SK-N-SH (cell line): ENCODE results near the gene MAP4. TPM values are rescaled to one million over a fixed set of nuclear protein-coding genes. Genes with fewer than 3 reads are reported as not detected.

Experiments
- CTCF ChIA-PET: fragments of 300-600, 350-600 bp; formaldehyde crosslinking; extraction: SDS; loops from one replicate; lab custom pipeline; 2021; lab: Yijun Ruan, JAX
- POLR2A ChIA-PET: fragments of 350-600 bp; sonication (Branson Sonifier 250); formaldehyde crosslinking; extraction: SDS; loops from one replicate; lab custom pipeline; 2020; ENCODE audit warnings: antibody characterized with exemption, inconsistent platforms; lab: Yijun Ruan, JAX
- DNase-seq: peaks from one replicate; pipeline ENCODE4 v3.0.0; 2012
- H2AFZ ChIP-seq: fragments of 200-600 bp; sonication (generic); 2 replicates; pipeline ENCODE4 v1.8.1; 2016; ENCODE audit warnings: antibody characterized with exemption, mild to moderate bottlenecking, low read depth
- H3F3A ChIP-seq: fragments of 200-600 bp; sonication (generic); replicated peaks from 2 replicates; pipeline ENCODE3; 2016; ENCODE audit warnings: antibody characterized with exemption, mild to moderate bottlenecking; ENCODE audit not compliant: insufficient read depth
- H3K27ac ChIP-seq, 2 experiments: fragments of 200-500 bp in 1 of 2; fragments of 200-600 bp in 1 of 2; sonication (Bioruptor generic) in 1 of 2; sonication (generic), shearing (Covaris generic) in 1 of 2; 2 replicates each; pipeline versions ENCODE4 v1.5.1 to v1.6.1; 2014 to 2016; ENCODE audit warnings: low read depth in 2 of 2, inconsistent platforms in 1 of 2, low read length in 1 of 2, mild to moderate bottlenecking in 1 of 2, mixed read lengths in 1 of 2
- H3K27me3 ChIP-seq: fragments of 200-600 bp; sonication (generic), shearing (Covaris generic); 2 replicates; pipeline ENCODE4 v1.6.1; 2016; ENCODE audit warnings: mixed run types; ENCODE audit not compliant: insufficient read depth
- H3K36me3 ChIP-seq, 2 experiments: fragments of 200-500 bp in 1 of 2; fragments of 200-600 bp in 1 of 2; sonication (Bioruptor generic) in 1 of 2; sonication (generic) in 1 of 2; replicated peaks in 1 of 2; 2 replicates each; pipeline versions ENCODE3 to v1.5.1; 2014 to 2016; ENCODE audit warnings: low read length in 1 of 2, mild to moderate bottlenecking in 1 of 2; ENCODE audit not compliant: insufficient read depth in 2 of 2, control insufficient read depth in 1 of 2
- H3K4me1 ChIP-seq, 2 experiments: fragments of 200-500 bp in 1 of 2; fragments of 200-600 bp in 1 of 2; sonication (Bioruptor generic) in 1 of 2; sonication (generic), shearing (Covaris generic) in 1 of 2; 2 replicates each; pipeline versions ENCODE4 v1.5.1 to v1.6.1; 2014 to 2016; ENCODE audit warnings: low read depth in 1 of 2, low read length in 1 of 2, mixed run types in 1 of 2; ENCODE audit not compliant: insufficient read depth in 2 of 2, control insufficient read depth in 1 of 2
- H3K4me2 ChIP-seq: fragments of 200-600 bp; sonication (generic), shearing (Covaris generic); 2 replicates; pipeline ENCODE4 v1.6.1; 2017; ENCODE audit warnings: mixed run types
- H3K4me3 ChIP-seq, 2 experiments: fragments of 200-500 bp in 1 of 2; fragments of 200-600 bp in 1 of 2; sonication (Bioruptor generic) in 1 of 2; sonication (generic), shearing (Covaris generic) in 1 of 2; 2 replicates each; pipeline versions ENCODE4 v1.5.1 to v1.8.1; 2014 to 2016; ENCODE audit warnings: low read depth in 2 of 2, inconsistent platforms in 1 of 2, low read length in 1 of 2, mild to moderate bottlenecking in 1 of 2, mixed read lengths in 1 of 2, moderate library complexity in 1 of 2
- H3K79me2 ChIP-seq: fragments of 200-600 bp; sonication (generic); 2 replicates; pipeline ENCODE4 v1.8.1; 2017; ENCODE audit warnings: mild to moderate bottlenecking; ENCODE audit not compliant: insufficient read depth
- H3K9ac ChIP-seq: fragments of 200-600 bp; sonication (generic); 2 replicates; pipeline ENCODE4 v1.6.1; 2017; ENCODE audit warnings: mixed run types
- H3K9me2 ChIP-seq: fragments of 200-600 bp; sonication (generic); 2 replicates; pipeline ENCODE4 v1.6.1; 2017; ENCODE audit warnings: mixed run types
- H3K9me3 ChIP-seq: fragments of 200-600 bp; sonication (generic); 2 replicates; pipeline ENCODE4 v1.6.1; 2017; ENCODE audit warnings: mixed run types, mild to moderate bottlenecking, moderate library complexity
- H4K20me1 ChIP-seq: fragments of 200-600 bp; sonication (generic); 2 replicates; pipeline ENCODE4 v1.6.1; 2017; ENCODE audit warnings: mild to moderate bottlenecking, mixed run types; ENCODE audit not compliant: insufficient read depth
- CTCF ChIP-seq: fragments of 200-600 bp; sonication (generic); IDR thresholded peaks from 2 replicates; pipeline ENCODE4 v1.6.1; 2017; ENCODE audit warnings: antibody characterized with exemption, mild to moderate bottlenecking, moderate library complexity
- ELF1 ChIP-seq: IDR thresholded peaks from 2 replicates; pipeline ENCODE4 v1.4.0; 2012
- EP300 ChIP-seq, 2 experiments: IDR thresholded peaks; 2 replicates each; pipeline versions ENCODE4 v1.4.0 to v1.6.1; 2012; ENCODE audit warnings: borderline replicate concordance in 1 of 2, low read depth in 1 of 2, low read length in 1 of 2
- EZH2phosphoT487 ChIP-seq: fragments of 200-600 bp; sonication (generic); IDR thresholded peaks from 2 replicates; pipeline ENCODE4 v1.6.1; 2017; ENCODE audit warnings: low read depth, mixed run types, mild to moderate bottlenecking, antibody characterized with exemption, moderate library complexity, borderline replicate concordance
- GABPA ChIP-seq: IDR thresholded peaks from 2 replicates; pipeline ENCODE4 v1.4.0; 2012; ENCODE audit warnings: low read depth, mild to moderate bottlenecking
- GATA2 ChIP-seq: sonication (generic); formaldehyde crosslinking; IDR thresholded peaks from 2 replicates; pipeline ENCODE4 v1.5.0; 2020; ENCODE audit warnings: mild to moderate bottlenecking, missing genetic modification reagents
- IRF3 ChIP-seq: fragments of 150-350 bp; IDR thresholded peaks from 2 replicates; pipeline ENCODE4 v1.6.1; 2016; ENCODE audit warnings: mild to moderate bottlenecking, low read depth, low read length
- JUND ChIP-seq: IDR thresholded peaks from 2 replicates; pipeline ENCODE4 v1.4.0; 2012
- PBX3 ChIP-seq: IDR thresholded peaks from 2 replicates; pipeline ENCODE4; 2012
- RAD21 ChIP-seq: IDR thresholded peaks from 2 replicates; pipeline ENCODE4 v1.6.1; 2012; ENCODE audit warnings: mild to moderate bottlenecking, low read length
- RCOR1 ChIP-seq: fragments of 150-350 bp; IDR thresholded peaks from 2 replicates; pipeline ENCODE4 v1.6.1; 2017; ENCODE audit warnings: antibody characterized with exemption, low read length
- REST ChIP-seq: IDR thresholded peaks from 2 replicates; pipeline ENCODE4 v1.6.1; 2012; ENCODE audit warnings: mild to moderate bottlenecking, low read depth, low read length, moderate library complexity
- RFX5 ChIP-seq: IDR thresholded peaks from 2 replicates; pipeline ENCODE4 v1.6.1; 2012; ENCODE audit warnings: mild to moderate bottlenecking, improper control_type of control experiment, low read length
- RXRA ChIP-seq: IDR thresholded peaks from 2 replicates; pipeline ENCODE4 v1.4.0; 2012; ENCODE audit warnings: low read depth, mild to moderate bottlenecking, borderline replicate concordance
- SMC3 ChIP-seq: IDR thresholded peaks from 2 replicates; pipeline ENCODE4 v1.6.1; 2012; ENCODE audit warnings: low read depth, low read length, improper control_type of control experiment
- TAF1 ChIP-seq: IDR thresholded peaks from 2 replicates; pipeline ENCODE4 v1.6.1; 2012; ENCODE audit warnings: low read depth, mild to moderate bottlenecking, low read length, moderate library complexity, borderline replicate concordance
- TCF12 ChIP-seq: IDR thresholded peaks from 2 replicates; pipeline ENCODE4 v1.4.0; 2012
- TEAD4 ChIP-seq: IDR thresholded peaks from 2 replicates; pipeline ENCODE4 v1.4.0; 2012; ENCODE audit warnings: mild to moderate bottlenecking, borderline replicate concordance; ENCODE audit not compliant: insufficient read depth
- USF1 ChIP-seq: IDR thresholded peaks from 2 replicates; pipeline ENCODE4 v1.4.0; 2012; ENCODE audit warnings: low read depth, borderline replicate concordance
- USF2 ChIP-seq: fragments of 150-350 bp; IDR thresholded peaks from 2 replicates; pipeline ENCODE4 v1.6.1; 2017; ENCODE audit warnings: antibody characterized with exemption, low read length, low read depth, borderline replicate concordance
- YY1 ChIP-seq: IDR thresholded peaks from 2 replicates; pipeline ENCODE4 v1.4.0; 2012; ENCODE audit warnings: low read depth, mild to moderate bottlenecking
- WGBS: methylation state at CpG from one replicate; pipeline ENCODE4 v1.1.6; 2017; ENCODE audit warnings: low lambda C conversion rate; 5-methylcytosine and 5-hydroxymethylcytosine counted together
- polyA plus RNA-seq, 3 experiments: library from polyadenylated mRNA; depleted of rRNA; stranded (reverse); fragments of >200 nt; gene quantifications; 2 replicates each; pipeline ENCODE4 v1.2.3, GENCODE V29; 2012

The MAP4 gene
- polyA plus RNA-seq, 1 of the 3 experiments (the other 2 are of a cell fraction), result 121 TPM

GRCh38 chr3:47910777-47911440 is 105.3 kb downstream of the MAP4 start (continued):
- peak; percentile 83 for TF ChIP-seq PBX3
- TF ChIP-seq, all 33 proteins: peak for 10

GRCh38 chr3:47910233-47910632 is 106.0 kb downstream of the MAP4 start:
- WGBS, result 95% methylated on average over 1 of the region's 1 CpG
- TF ChIP-seq RFX5, result no peak
- no peak for TF ChIP-seq JUND
- TF ChIP-seq TEAD4, result no peak
- no peak for TF ChIP-seq EP300 (IDR thresholded peaks at IDR 0.05; ENCODE audit: borderline replicate concordance in 1 of 2, low read depth in 1 of 2, low read length in 1 of 2)
- TF ChIP-seq CTCF, result no peak
- no peak for TF ChIP-seq SMC3
- TF ChIP-seq IRF3, result no peak
- no peak for TF ChIP-seq EZH2phosphoT487
- TF ChIP-seq USF2, result no peak
- no peak for TF ChIP-seq RAD21
- no peak for TF ChIP-seq TCF12
- no peak for TF ChIP-seq RXRA
- TF ChIP-seq TAF1, result no peak
- TF ChIP-seq RCOR1, result no peak
- no peak for TF ChIP-seq YY1
- no peak for TF ChIP-seq GATA2 (CRISPR knock-in tag)
- TF ChIP-seq REST, result no peak
- no peak for TF ChIP-seq GABPA
- TF ChIP-seq ELF1, result no peak
- no peak for TF ChIP-seq USF1
- DNase-seq, result no peak
- CTCF ChIA-PET, result interaction anchor here (0.6 to 2.0 kb wide), 5 partner anchors 11 to 85 kb away, joined by 3 to 5 read pairs (median 4); no protein-coding TSS in a partner anchor
- Histone ChIP-seq H4K20me1 (peaks cover 35% of the 10 kb centered on the region), H3K9me3 (no peaks in the 10 kb centered on the region), H2AFZ (no peak overlapping the region), H3K9me2 (no peaks in the 10 kb centered on the region), H3F3A (peaks cover 41% of the 10 kb centered on the region), H3K9ac (no peak overlapping the region), H3K4me1 (peaks cover 0 to 22% of the 10 kb centered on the region in 2 experiments; a peak in 3 of 4 replicates), H3K36me3 (peaks cover 18 to 50% of the 10 kb centered on the region in 2 experiments), H3K4me3 (no peak overlapping the region), H3K27ac (peak overlapping the region in 1 of 2 experiments; percentile 77; a peak in 2 of 4 replicates), H3K79me2 (peaks cover 52% of the 10 kb centered on the region), H3K4me2 (peak overlapping the region; percentile 65), H3K27me3 (no peaks in the 10 kb centered on the region)
- POLR2A ChIA-PET, result no interaction called here
